Keratinocyte (primary cell): ENCODE data around the gene EZH2.

Experiments
- CTCF ChIP-seq, 3 experiments: IDR thresholded peaks in 1 of 3; conservative IDR thresholded peaks in 1 of 3; optimal IDR thresholded peaks in 1 of 3; 2 replicates in 2 of 3; 3 replicates in 1 of 3; pipeline versions ENCODE3 to v1.5.1; 2011; ENCODE audit warnings: low read length in 3 of 3, mild to moderate bottlenecking in 3 of 3, moderate library complexity in 2 of 3, control low read depth in 1 of 3, inconsistent platforms in 1 of 3; ENCODE audit not compliant: insufficient read depth in 2 of 3; ENCODE audit errors: extremely low read depth in 1 of 3
- EZH2 ChIP-seq: IDR thresholded peaks from one replicate; pipeline ENCODE4 v1.6.1; 2012; ENCODE audit warnings: inconsistent platforms, mild to moderate bottlenecking, low read length, moderate library complexity

- TF ChIP-seq EZH2, result no peak
- no peak for TF ChIP-seq CTCF (optimal IDR thresholded peaks at IDR 0.05 in 1 of 3, IDR thresholded peaks at IDR 0.05 in 1 of 3, conservative IDR thresholded peaks at IDR 0.05 in 1 of 3; ENCODE audit: extremely low read depth in 1 of 3, insufficient read depth in 2 of 3, low read length in 3 of 3)
Measured at GRCh38 chr7:148828965-148829364, 55.1 kb downstream of the EZH2 start.
